Left ventricle myocardium inferior (tissue), 1 donor: ENCODE results near the gene FOLR2. TPM values are rescaled to one million over a fixed set of nuclear protein-coding genes. Genes with fewer than 3 reads are reported as not detected.
A peak's percentile ranks its signal among the peaks of the same experiment; 100 is the strongest.

Source experiments
- DNase-seq: peaks from one replicate; pipeline ENCODE4 v3.0.0-alpha.2; 2020
- H3K27ac ChIP-seq: fragments of 200-600 bp; replicated peaks from 2 replicates; pipeline ENCODE4 v1.8.0; 2021
- H3K27me3 ChIP-seq: fragments of 200-600 bp; 2 replicates; pipeline ENCODE4 v1.8.0; 2021; ENCODE audit warnings: low read depth
- H3K36me3 ChIP-seq: fragments of 200-600 bp; 2 replicates; pipeline ENCODE4 v1.8.0; 2021
- H3K4me1 ChIP-seq: fragments of 200-600 bp; 2 replicates; pipeline ENCODE4 v1.8.0; 2021
- H3K4me3 ChIP-seq: fragments of 200-600 bp; 2 replicates; pipeline ENCODE4 v1.8.0; 2021; ENCODE audit warnings: mild to moderate bottlenecking, moderate library complexity
- H3K9me3 ChIP-seq: fragments of 200-600 bp; replicated peaks from 2 replicates; pipeline ENCODE4 v1.8.0; 2021
- CTCF ChIP-seq: fragments of 200-600 bp; IDR thresholded peaks from 2 replicates; pipeline ENCODE4 v1.8.0; 2021; ENCODE audit warnings: antibody characterized with exemption, mild to moderate bottlenecking, borderline replicate concordance
- intact Hi-C: fragments of 100-400 bp; cut with micrococcal nuclease; formaldehyde crosslinking; loops from one replicate; pipeline ENCODE4 v1.11.0; 2022
- total RNA-seq: library from RNA; stranded (reverse); fragmentation: NEBNext Ultra II Directional; extraction: Animal tissue kit (Norgen Biotek cat#: 25700); gene quantifications from one replicate; pipeline ENCODE4 v1.2.1, GENCODE V29; 2021
- donor health status: DM: no; HTN: yes; CAD: no; lungs with severe emphysema.

FOLR2 gene
- total RNA-seq, 1 donor from 2014 or later: 20.9 TPM

DNA sequence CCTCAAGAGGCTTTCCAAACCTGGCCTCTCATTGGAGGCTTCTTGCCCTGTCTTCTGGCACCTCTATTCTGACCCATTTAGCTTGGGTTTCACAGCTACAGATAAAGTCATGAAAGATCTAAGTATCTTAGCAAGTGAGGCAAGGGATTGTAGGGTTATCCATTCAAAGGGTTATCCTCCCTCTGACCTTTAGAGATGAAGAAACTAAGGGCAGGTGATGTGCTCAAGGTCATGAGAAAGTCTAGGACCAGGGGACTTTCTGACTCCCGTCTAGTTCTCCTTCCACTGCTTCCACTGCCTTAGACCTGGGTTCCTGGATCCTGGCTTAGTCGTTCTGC is 20.1 kb downstream of the FOLR2 start:
- H3K9me3 ChIP-seq: no peaks in the 10 kb centered on the region
- no peak overlapping the region for H3K27ac ChIP-seq
- TF ChIP-seq CTCF: no peak
- H3K27me3 ChIP-seq: peaks cover 19% of the 10 kb centered on the region
- peaks cover 60% of the 10 kb centered on the region for H3K4me1 ChIP-seq
- intact Hi-C loops: no loop called here
- no peak overlapping the region for H3K4me3 ChIP-seq
- H3K36me3 ChIP-seq: peaks cover 62% of the 10 kb centered on the region
- no peak for DNase-seq

- TF ChIP-seq CTCF: no peak
Measured at GRCh38 chr11:72237112-72237931, 20.7 kb downstream of the FOLR2 start.

GRCh38 chr11:72238040-72238450 is 21.5 kb downstream of the FOLR2 start:
- intact Hi-C loops: no loop called here
- Histone ChIP-seq H3K4me1 (peaks cover 57% of the 10 kb centered on the region), H3K36me3 (peaks cover 49% of the 10 kb centered on the region), H3K27ac (no peak overlapping the region), H3K4me3 (no peak overlapping the region), H3K27me3 (peaks cover 32% of the 10 kb centered on the region), H3K9me3 (no peaks in the 10 kb centered on the region)
- peak; percentile 71 for TF ChIP-seq CTCF
- DNase-seq: no peak

More at GRCh38 chr11:72237112-72237931, 20.7 kb downstream of the FOLR2 start:
- Histone ChIP-seq H3K27me3 (peaks cover 25% of the 10 kb centered on the region), H3K9me3 (no peaks in the 10 kb centered on the region), H3K4me3 (no peak overlapping the region), H3K27ac (no peak overlapping the region), H3K4me1 (peaks cover 57% of the 10 kb centered on the region), H3K36me3 (peaks cover 56% of the 10 kb centered on the region)
- DNase-seq: no peak
- intact Hi-C loops: no loop called here

- intact Hi-C loops: no loop called here
- TF ChIP-seq CTCF: no peak
Measured at GRCh38 chr11:72238492-72239312, 22.1 kb downstream of the FOLR2 start.

GRCh38 chr11:72239313-72239848 is 22.8 kb downstream of the FOLR2 start:
- intact Hi-C loops: no loop called here
- Histone ChIP-seq H3K27ac (peak overlapping the region; percentile 63), H3K4me3 (peak overlapping the region; percentile 66), H3K4me1 (peaks cover 66% of the 10 kb centered on the region), H3K9me3 (no peaks in the 10 kb centered on the region), H3K36me3 (peaks cover 35% of the 10 kb centered on the region), H3K27me3 (peaks cover 45% of the 10 kb centered on the region)
- no peak for TF ChIP-seq CTCF
- peak; percentile 71 for DNase-seq

More at GRCh38 chr11:72238492-72239312, 22.1 kb downstream of the FOLR2 start:
- Histone ChIP-seq H3K27me3 (peaks cover 38% of the 10 kb centered on the region), H3K9me3 (no peaks in the 10 kb centered on the region), H3K27ac (peak overlapping the region; percentile 63), H3K4me1 (peaks cover 59% of the 10 kb centered on the region), H3K36me3 (peaks cover 42% of the 10 kb centered on the region), H3K4me3 (peak overlapping the region; percentile 66)
- no peak for DNase-seq
